Fibroblast of skin of left quadriceps (primary cell): ENCODE measurements around the gene FMOD.
A peak's percentile ranks its signal among the peaks of the same experiment; 100 is the strongest.

ENCODE experiments used
- DNase-seq, 2 experiments: peaks; one replicate each; pipeline ENCODE4 v3.0.0-alpha.2; 2013; ENCODE audit warnings: low read depth in 2 of 2

Gene FMOD

DNA sequence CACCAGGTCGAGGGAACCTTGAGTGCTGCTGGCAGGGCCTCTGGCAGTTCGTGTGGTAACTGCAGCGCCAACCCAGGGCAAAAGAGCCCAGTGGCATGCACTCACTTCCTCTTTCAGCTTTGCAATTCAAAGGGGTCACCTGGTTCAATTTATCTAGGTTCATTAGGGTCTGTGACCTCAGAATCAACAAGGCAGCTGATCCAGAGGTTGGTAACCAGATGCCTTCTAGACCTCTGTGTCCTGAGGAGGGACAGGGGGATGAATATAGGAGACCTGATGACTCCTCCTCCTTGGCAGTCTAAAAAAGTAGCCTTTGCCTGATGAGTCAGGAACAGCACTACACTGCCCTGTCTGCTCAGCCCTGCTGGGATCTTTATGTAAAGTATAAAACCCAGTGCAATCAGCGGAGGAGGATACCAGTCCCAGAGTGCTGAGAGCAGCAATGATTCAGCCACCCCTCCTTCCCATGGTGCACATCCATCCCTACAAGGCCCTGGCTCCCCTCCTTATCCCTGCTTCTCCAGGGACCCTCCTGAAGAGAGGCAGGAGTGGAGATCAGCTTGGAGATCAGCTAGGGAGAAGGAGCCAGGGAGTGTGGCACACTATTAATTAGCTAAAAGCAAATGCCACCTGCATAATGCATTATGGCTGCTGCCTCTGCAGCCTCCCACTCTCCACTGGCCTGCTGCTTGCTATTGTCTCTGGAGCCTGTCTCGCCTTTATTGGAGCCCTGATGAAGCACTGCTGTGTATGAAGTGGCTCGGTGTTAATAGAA lies 11.2 kb upstream of the FMOD start:
- DNase-seq: peak in 1 of 2 experiments; percentile 5

DNA sequence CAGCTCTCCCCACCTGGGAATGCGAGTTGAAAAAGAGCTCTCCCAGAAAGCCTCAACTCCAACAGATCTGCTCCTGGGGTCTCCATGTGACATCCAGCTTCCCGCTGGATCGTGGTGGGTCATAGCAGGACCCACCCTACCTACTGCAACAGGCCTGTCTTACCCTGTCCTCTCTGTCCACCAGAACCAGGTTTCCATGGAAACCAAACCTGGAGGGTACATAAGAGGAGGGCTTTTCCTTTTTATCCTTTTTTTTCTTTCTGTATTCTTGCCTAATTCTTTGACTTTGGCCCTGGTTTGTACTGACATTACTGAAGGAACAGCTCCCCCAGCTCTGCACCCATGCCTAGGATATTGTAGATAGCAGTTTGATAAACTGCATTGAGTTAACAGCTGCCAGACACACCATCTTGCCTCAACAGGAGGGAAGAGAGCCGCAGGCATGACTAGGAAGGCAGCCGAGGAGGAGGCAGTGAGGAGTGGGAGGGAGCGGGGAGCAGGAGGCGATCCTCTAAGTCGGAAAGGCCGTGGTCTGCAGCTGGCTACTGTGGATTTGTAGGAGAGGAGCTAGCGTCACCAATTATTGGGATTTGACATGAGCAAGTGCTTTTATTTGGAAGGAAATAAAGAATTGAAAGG lies 9.7 kb upstream of the FMOD start:
- no peak for DNase-seq

GRCh38 chr1:203359010-203359571 lies 8.2 kb upstream of the FMOD start:
- DNase-seq: peak; percentile 41 to 54

DNA sequence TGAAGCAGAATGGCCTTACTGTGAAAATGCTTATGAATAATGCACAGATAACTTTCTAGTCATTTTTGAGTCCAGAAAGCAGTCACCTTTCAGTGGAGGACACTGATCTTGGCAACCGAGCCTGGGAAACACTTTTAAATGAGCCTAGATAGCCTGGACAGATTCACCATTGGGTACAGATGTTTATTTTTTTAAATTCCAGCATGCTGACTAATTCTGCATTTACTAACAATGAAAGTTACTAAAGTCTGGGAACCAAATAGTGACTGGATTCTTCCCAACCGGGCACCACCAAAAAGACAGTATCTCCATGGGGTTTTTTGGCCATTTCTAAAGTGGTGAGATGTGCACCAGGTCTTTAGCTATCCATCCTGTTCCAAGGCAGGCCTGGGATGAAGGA lies 3.3 kb upstream of the FMOD start:
- DNase-seq: no peak

DNA sequence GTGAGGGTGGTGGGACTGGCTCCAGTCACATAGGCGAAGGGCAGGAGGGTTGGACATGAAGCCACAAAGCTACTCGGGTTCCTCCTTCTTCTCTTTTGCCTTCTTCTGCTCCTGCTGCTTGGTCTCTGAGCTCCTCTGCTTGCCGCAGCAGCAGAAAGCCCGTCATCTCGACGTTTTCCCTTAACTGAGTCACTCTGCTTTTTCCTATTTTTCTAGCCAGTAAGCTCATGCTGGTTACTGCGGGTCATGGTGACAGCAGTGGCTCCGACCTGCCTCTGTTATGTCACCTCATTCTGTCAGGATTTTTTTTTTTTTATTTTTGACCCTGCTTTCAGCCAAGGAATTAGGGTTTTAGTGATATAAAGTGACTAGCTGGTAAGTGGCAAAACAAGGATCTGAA lies 2.6 kb upstream of the FMOD start:
- DNase-seq: no peak

GRCh38 chr1:203349773-203350524 lies 973 bp downstream of the FMOD start:
- DNase-seq: no peak

DNA sequence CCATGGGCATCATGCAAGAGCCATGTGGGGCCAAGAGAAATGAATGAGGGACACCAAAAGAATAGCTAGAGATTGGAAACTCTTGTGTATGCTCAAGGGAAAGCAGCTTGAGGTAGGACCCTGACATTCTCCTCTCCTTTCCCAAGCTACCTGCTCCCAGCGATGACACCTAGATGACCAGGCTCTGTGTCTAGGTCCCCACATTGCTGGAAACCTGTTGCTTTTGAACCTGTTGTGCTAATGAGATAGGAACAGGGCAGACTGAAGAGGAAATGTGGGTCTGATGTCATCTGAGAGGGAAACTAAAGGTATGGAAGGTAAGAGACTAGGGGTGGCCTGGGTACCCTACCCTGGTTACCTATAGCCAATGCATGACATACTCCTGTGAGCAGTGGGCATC lies 1.8 kb downstream of the FMOD start:
- no peak for DNase-seq

DNA sequence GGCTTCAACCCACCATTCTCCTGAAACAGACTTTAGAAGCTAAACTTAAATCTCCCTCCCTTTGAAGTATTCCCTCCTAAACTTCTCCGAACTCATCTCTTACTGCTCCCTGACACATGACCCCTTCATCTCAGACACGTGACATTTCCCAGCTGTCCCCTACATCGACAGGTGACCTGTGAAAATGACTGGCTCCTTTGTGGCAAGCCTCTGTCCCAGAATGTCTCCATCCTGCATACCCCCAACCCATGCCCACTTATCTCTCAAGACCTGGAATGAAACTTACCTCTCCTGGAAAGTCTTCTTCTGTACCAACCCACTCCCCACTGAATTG lies 4.2 kb downstream of the FMOD start:
- no peak for DNase-seq

GRCh38 chr1:203346060-203346768 lies 4.7 kb downstream of the FMOD start:
- no peak for DNase-seq

DNA sequence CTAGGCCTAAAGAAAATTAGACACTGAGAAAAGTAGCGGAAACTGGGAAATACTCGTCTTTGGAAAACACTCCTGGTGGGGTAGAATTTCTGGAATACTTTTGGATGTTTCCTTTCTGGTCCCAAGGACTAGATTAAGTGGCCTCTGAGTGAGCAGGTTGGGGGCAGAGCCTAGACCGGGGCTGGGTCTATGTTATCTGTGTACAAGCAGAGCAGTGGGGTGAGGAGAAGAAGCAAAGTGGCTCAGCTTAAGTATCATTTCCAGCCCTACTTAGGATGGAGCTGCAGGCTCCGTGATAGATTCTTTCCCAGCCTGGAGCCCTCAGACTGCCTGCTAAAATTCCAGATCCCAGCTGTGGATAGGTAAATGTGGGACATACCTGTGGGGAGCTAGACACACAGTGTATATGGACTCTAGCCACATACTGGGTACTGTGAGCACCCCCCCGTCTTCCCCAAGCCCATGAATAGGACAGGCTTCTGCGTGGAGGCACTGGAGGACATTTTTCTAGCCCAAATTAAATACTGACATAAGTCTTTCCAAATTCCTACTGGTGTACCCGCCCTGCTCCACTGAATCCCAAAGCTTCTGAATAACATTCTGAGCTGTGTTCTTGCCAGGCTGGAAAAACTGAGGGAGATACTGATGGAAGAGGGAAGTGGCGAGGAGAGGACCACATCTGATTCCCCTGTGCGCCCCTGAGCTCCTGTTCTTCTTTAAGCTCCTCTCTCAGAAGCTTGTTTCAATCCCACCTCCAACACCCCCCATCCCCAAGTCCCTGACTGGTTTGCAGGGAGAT lies 6.8 kb downstream of the FMOD start:
- no peak for DNase-seq

GRCh38 chr1:203342192-203342940 lies 8.6 kb downstream of the FMOD start:
- peak in 1 of 2 experiments; percentile 13 for DNase-seq

DNA sequence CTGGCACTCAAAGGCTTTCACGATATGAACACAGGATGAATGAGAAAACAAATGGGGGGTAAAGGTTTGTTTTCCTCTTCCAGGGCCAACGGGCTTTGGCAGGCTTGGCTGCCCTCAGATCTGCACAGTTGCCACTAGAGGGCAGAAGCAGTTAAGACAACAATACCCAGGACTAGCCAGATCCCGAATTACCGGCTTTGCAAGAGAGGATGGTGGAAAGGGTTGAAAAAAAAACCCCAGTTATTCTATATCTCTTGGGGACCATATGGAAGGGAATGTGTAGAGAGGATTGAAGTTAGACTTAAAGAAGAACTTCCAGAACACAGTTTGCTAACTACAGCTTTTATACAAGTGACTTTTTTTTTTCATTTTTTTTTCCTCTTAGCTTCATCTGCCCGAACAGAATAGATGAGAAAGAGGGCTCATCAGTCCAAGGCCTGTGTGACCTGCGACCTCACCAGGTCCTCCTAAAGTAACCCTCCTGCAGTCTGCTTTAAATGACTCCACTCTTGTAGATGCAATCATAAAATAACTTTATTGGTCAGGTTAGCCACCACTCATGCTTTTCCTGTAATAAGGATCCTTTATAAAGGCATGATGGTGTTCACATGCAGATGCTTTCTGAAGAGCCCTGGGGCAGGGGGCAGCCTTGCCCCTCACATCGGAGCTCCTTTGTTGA lies 10.7 kb downstream of the FMOD start:
- DNase-seq: peak; percentile 62

GRCh38 chr1:203338335-203339036 lies 12.4 kb downstream of the FMOD start:
- peak in 1 of 2 experiments; percentile 15 for DNase-seq

DNA sequence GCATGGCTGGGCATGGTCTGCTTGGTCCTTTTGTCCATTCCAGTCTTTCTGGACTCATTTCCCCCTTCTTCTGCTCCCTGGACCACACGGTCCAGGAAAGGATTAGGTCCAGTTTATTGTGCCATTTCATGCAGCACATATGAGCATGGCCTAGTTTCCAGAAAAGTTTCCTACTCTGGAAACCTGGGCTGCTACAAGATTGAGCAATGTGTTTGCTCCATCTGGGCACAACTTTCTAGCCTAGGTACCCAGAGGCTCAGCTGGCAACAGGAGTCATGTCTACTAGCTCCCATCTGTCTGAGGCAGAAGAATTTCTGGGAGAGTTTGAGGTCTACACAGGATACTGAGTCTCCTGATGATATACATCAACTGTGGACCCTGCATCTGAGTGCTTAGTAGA lies 14.8 kb downstream of the FMOD start:
- DNase-seq: no peak

GRCh38 chr1:203335503-203335902 lies 15.4 kb downstream of the FMOD start:
- no peak for DNase-seq

DNA sequence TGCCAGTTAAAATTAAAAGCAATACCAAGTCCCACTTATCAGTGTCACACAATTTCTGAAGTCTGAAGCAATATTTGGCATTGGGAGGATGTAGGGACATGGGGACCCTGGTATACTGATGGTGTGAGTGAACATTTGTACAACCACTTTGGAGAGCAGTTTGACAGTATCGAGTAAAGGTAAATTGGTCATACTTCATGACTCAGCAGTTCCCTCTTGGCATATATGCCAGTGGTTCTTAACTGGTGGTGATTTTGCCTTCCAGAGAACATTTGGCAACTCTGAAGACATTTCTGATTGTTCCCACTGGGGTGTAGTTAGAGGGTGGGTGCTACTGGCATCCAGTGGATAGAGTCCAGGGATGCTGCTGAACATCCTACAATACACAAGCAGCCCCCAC lies 19.7 kb downstream of the FMOD start:
- DNase-seq: no peak

GRCh38 chr1:203328714-203329122 lies 22.2 kb downstream of the FMOD start:
- DNase-seq: no peak

DNA sequence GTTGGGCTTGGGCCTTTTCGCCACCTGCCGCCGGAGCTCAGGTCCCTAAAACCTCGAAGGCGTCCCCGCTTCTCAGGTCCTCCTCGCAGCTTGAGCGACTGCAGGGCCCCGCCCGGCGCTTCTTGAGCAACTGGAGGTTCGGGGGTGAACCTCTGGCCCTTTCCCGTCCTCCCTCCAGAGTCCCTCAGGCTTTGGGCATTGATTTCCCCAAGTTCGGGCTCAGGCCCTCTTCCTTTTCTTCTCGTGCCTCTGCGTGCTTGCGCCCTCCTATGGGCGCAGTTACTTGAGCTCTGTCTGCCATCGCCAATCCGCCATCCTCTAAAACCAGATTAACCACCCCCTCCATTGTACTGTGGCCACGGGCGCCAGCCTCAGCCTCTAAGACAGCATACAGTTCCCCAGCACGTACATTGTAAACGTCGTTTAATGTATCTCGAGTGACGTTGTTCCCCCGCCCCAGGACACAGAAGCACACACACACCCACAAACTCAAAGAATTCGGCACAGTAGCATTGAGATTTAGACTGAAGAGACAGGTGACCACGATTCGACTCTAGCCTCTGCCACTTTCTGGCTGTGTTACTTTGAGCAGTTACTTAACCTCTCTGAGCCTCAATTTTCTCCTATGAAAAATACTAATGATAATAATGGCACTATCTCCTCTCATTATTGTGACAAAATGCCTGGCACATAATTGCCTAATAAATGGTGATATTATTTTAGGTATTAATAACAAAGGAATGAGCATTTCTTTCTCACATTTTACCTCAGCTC lies 23.1 kb downstream of the FMOD start:
- DNase-seq: peak in 1 of 2 experiments; percentile 11
